ENCODE data around the gene MKRN2. TPM values are rescaled to one million over a fixed set of nuclear protein-coding genes. Genes with fewer than 3 reads are reported as not detected.

Gene MKRN2
- total RNA-seq, 6 donors from 2014 or later = 15.7 to 33.3 (median 23.4) TPM

GRCh38 chr3:12512534-12513118, 44.3 kb upstream of the MKRN2 start:
- TF ChIP-seq, protein P1, sequence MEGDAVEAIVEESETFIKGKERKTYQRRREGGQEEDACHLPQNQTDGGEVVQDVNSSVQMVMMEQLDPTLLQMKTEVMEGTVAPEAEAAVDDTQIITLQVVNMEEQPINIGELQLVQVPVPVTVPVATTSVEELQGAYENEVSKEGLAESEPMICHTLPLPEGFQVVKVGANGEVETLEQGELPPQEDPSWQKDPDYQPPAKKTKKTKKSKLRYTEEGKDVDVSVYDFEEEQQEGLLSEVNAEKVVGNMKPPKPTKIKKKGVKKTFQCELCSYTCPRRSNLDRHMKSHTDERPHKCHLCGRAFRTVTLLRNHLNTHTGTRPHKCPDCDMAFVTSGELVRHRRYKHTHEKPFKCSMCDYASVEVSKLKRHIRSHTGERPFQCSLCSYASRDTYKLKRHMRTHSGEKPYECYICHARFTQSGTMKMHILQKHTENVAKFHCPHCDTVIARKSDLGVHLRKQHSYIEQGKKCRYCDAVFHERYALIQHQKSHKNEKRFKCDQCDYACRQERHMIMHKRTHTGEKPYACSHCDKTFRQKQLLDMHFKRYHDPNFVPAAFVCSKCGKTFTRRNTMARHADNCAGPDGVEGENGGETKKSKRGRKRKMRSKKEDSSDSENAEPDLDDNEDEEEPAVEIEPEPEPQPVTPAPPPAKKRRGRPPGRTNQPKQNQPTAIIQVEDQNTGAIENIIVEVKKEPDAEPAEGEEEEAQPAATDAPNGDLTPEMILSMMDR (IDR thresholded peaks at IDR 0.05) = no peak
- TF ChIP-seq POLR2AphosphoS5 (IDR thresholded peaks at IDR 0.05) (no peak), EP300 (IDR thresholded peaks at IDR 0.05) (no peak), POLR2A (IDR thresholded peaks at IDR 0.05) (no peak)
- ATAC-seq (ENCODE audit: low FRiP score in 2 of 2) (no peak), DNase-seq (no peak)
- 96 to 97% methylated on average over 4 of the region's 4 CpGs for WGBS, 2 donors
- Histone ChIP-seq H3K4me1 (no peaks in the 10 kb centered on the region), H3K4me3 (no peak overlapping the region), H3K27me3 (no peaks in the 10 kb centered on the region), H3K36me3 (peaks cover 0 to 4% (median 0%) of the 10 kb centered on the region in 4 donors), H3K9me3 (no peaks in the 10 kb centered on the region), H3K27ac (no peak overlapping the region)

DNA sequence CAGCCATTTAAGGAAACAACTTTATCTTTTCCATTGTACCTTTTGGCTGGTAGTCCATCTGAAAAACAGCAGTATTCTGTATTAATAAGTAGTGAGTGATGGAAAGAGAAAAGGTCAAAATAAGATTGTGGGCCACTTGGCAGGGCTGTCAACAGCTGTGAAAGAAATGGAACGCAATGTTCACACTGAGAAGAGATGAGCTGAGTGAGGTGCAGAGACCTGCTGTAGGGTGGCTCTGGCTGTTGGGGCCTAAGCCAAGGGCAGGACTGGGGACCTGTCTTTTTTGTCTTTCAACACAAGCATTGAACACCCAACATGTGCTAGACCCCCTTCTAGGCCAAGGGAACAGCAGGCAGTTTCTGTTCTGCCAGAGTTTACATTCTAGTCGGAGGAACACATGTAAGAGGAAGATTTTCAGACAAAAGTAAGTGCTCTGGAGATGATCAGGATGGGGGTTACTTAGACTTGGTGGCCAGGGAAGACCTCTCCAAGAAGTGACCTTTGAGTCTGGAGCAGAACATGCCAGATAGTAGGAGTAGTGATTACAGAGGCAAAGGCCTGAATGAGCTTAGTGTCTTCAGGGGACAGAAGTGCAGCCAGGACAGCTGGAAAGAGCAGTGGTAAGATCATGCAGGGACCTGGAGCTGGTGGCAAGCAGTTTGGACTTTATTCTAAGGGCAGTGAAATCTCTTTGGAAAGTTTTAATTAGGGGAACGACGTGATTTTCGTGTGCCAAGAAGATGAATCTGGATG, 43.0 kb upstream of the MKRN2 start:
- H3K36me3 ChIP-seq = peaks cover 0 to 4% (median 0%) of the 10 kb centered on the region in 4 donors
- H3K27ac ChIP-seq = no peak overlapping the region
- TF ChIP-seq POLR2A (IDR thresholded peaks at IDR 0.05) = no peak
- no peak for TF ChIP-seq POLR2AphosphoS5 (IDR thresholded peaks at IDR 0.05)
- ATAC-seq (ENCODE audit: low FRiP score in 2 of 2) (no peak), DNase-seq (no peak)
- H3K27me3 ChIP-seq = no peaks in the 10 kb centered on the region
- 85 to 93% methylated on average over 5 of the region's 5 CpGs for WGBS, 2 donors
- no peaks in the 10 kb centered on the region for H3K9me3 ChIP-seq
- no peak overlapping the region for H3K4me3 ChIP-seq
- H3K4me1 ChIP-seq = peaks cover 0 to 4% (median 0%) of the 10 kb centered on the region in 4 donors

DNA sequence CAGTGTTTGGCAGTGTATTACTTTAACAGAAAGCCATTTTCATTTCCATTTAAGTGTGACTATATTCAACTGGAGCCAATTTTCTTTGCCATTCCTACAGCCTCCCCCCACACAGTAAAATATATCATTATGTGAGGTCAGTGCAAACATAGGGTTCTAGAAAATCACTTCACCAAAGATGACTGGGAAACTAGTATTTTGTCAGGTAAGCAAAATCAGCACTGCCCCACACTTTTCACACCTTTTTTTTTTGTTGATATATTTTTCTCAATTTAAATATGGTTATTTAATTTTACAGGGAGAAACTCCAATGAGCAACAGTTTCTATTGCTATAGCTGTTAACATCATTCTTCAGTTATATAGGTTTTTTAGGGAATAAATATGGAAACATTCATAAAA, 41.3 kb upstream of the MKRN2 start:
- TF ChIP-seq, protein P1 (IDR thresholded peaks at IDR 0.05) = no peak
- TF ChIP-seq POLR2AphosphoS5 (IDR thresholded peaks at IDR 0.05) (no peak), EP300 (IDR thresholded peaks at IDR 0.05) (no peak), POLR2A (IDR thresholded peaks at IDR 0.05) (no peak)
- peaks cover 0 to 4% (median 0%) of the 10 kb centered on the region in 4 donors for H3K4me1 ChIP-seq
- no peaks in the 10 kb centered on the region for H3K9me3 ChIP-seq
- DNase-seq (no peak), ATAC-seq (ENCODE audit: low FRiP score in 2 of 2) (no peak)
- no peak overlapping the region for H3K4me3 ChIP-seq
- no peaks in the 10 kb centered on the region for H3K27me3 ChIP-seq
- no peak overlapping the region for H3K27ac ChIP-seq
- H3K36me3 ChIP-seq = peaks cover 0 to 4% (median under 1%) of the 10 kb centered on the region in 4 donors

DNA sequence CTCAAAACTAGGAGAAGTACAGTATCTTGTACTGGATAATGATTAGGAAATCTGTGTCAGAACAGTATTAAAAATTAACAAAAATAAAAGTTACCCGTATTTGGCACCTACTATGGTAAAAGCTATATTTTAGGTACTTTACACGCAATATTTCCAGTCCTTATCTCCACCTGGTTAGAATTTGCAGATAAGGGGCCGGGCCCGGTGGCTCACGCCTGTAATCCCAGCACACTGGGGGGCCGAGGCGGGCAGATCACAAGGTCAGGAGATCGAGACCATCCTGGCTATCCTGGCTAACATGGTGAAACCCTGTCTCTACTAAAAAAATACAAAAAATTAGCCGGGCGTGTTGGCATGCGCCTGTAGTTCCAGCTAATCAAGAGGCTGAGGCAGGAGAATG, 40.0 kb upstream of the MKRN2 start:
- no peak for ATAC-seq (ENCODE audit: low FRiP score in 2 of 2)
- TF ChIP-seq EP300 (IDR thresholded peaks at IDR 0.05) = no peak
- no peak for TF ChIP-seq POLR2AphosphoS5 (IDR thresholded peaks at IDR 0.05)
- TF ChIP-seq, protein P1 (IDR thresholded peaks at IDR 0.05) = no peak
- no peak for TF ChIP-seq POLR2A (IDR thresholded peaks at IDR 0.05)
- H3K27me3 ChIP-seq = no peaks in the 10 kb centered on the region
- no peaks in the 10 kb centered on the region for H3K9me3 ChIP-seq
- no peak overlapping the region for H3K4me3 ChIP-seq
- H3K36me3 ChIP-seq = peaks cover 0 to 9% (median 4%) of the 10 kb centered on the region in 4 donors
- 89 to 91% methylated on average over 11 of the region's 11 CpGs for WGBS, 2 donors
- H3K4me1 ChIP-seq = peaks cover 0 to 4% (median 0%) of the 10 kb centered on the region in 4 donors
- no peak for DNase-seq
- H3K27ac ChIP-seq = no peak overlapping the region

GRCh38 chr3:12518261-12519028, 38.4 kb upstream of the MKRN2 start:
- Histone ChIP-seq H3K4me3 (no peak overlapping the region), H3K4me1 (peaks cover 0 to 9% (median 0%) of the 10 kb centered on the region in 4 donors), H3K9me3 (no peaks in the 10 kb centered on the region), H3K27me3 (no peaks in the 10 kb centered on the region), H3K36me3 (peaks cover 0 to 9% (median 4%) of the 10 kb centered on the region in 4 donors), H3K27ac (no peak overlapping the region)
- WGBS, 2 donors = 73 to 87% methylated on average over 6 of the region's 6 CpGs
- no peak for DNase-seq
- no peak for TF ChIP-seq POLR2AphosphoS5 (IDR thresholded peaks at IDR 0.05)
- TF ChIP-seq, protein P1 (IDR thresholded peaks at IDR 0.05) = no peak
- no peak for ATAC-seq (ENCODE audit: low FRiP score in 2 of 2)
